A549 (cell line): ENCODE data around the gene INHBC.

Experiments used
- CBX2 ChIP-seq: fragments of 200-600 bp; sonication (generic); IDR thresholded peaks from 2 replicates; pipeline ENCODE4 v1.6.1; 2016; ENCODE audit warnings: low read depth, mild to moderate bottlenecking, borderline replicate concordance
- CTCF ChIP-seq: fragments of >200 bp; sonication (Bioruptor Twin); formaldehyde crosslinking; IDR thresholded peaks from 3 replicates; pipeline ENCODE4 v1.5.1; 2016
- EP300 ChIP-seq, 2 experiments: fragments of >200 bp; sonication (Bioruptor Twin); formaldehyde crosslinking; IDR thresholded peaks; 2 replicates in 1 of 2; 3 replicates in 1 of 2; pipeline ENCODE4 v1.6.1; 2016 to 2017
- FOSL2 ChIP-seq, 2 experiments: fragments of 450-650 bp in 1 of 2; fragments of >200 bp in 1 of 2; sonication (Bioruptor Twin) in 1 of 2; formaldehyde crosslinking; IDR thresholded peaks; 2 replicates each; pipeline versions ENCODE4 v1.5.0 to v1.6.1; 2016 to 2020; ENCODE audit warnings: mild to moderate bottlenecking in 1 of 2, moderate library complexity in 1 of 2
- HOXA7 ChIP-seq: fragments of 250-450 bp; sonication (Bioruptor Pico); IDR thresholded peaks from 2 replicates; pipeline ENCODE4 v1.5.0; 2020; ENCODE audit warnings: mild to moderate bottlenecking, moderate library complexity
- MAX ChIP-seq: IDR thresholded peaks from 2 replicates; pipeline ENCODE4 v1.6.1; 2012
- POLR2A ChIP-seq: IDR thresholded peaks from 2 replicates; pipeline ENCODE4 v1.6.1; 2012; ENCODE audit warnings: mild to moderate bottlenecking, low read length
- RAD21 ChIP-seq, 2 experiments: fragments of >200 bp in 1 of 2; sonication (Bioruptor Twin) in 1 of 2; formaldehyde crosslinking in 1 of 2; IDR thresholded peaks in 1 of 2; conservative IDR thresholded peaks in 1 of 2; 2 replicates in 1 of 2; 3 replicates in 1 of 2; pipeline ENCODE4 v1.6.1; 2012 to 2018; ENCODE audit warnings: inconsistent platforms in 1 of 2
- RNF2 ChIP-seq: fragments of 200-600 bp; sonication (generic); IDR thresholded peaks from 2 replicates; pipeline ENCODE4 v1.6.1; 2016; ENCODE audit warnings: low read depth, mild to moderate bottlenecking, antibody characterized with exemption, moderate library complexity, borderline replicate concordance
- USF2 ChIP-seq: fragments of 450-650 bp; IDR thresholded peaks from 2 replicates; pipeline ENCODE4 v1.6.1; 2014; ENCODE audit warnings: antibody characterized with exemption

- TF ChIP-seq HOXA7 (CRISPR knock-in tag) = no peak
- no peak for TF ChIP-seq RNF2
- TF ChIP-seq POLR2A = no peak
- no peak for TF ChIP-seq USF2
- TF ChIP-seq RAD21 (conservative IDR thresholded peaks at IDR 0.05 in 1 of 2, IDR thresholded peaks at IDR 0.05 in 1 of 2) = no peak
- TF ChIP-seq CTCF = no peak
- TF ChIP-seq EP300 (IDR thresholded peaks at IDR 0.05) = no peak
- no peak for TF ChIP-seq FOSL2 (IDR thresholded peaks at IDR 0.05)
- TF ChIP-seq FOSL2 (CRISPR knock-in tag; IDR thresholded peaks at IDR 0.05) = no peak
- no peak for TF ChIP-seq MAX
- no peak for TF ChIP-seq CBX2
These were observed 42.6 kb downstream of the INHBC start for GRCh38 chr12:57476993-57477709.
